Left lung (tissue), 10 donors: ENCODE results near the gene DMRTB1. TPM values are rescaled to one million over a fixed set of nuclear protein-coding genes. Genes with fewer than 3 reads are reported as not detected.

Experiments
- ATAC-seq: fragments of 200-7000 bp; cut with Tn5 transposase; one replicate; pipeline ENCODE4 v1.9.1; 2020; ENCODE audit warnings: moderate library complexity
- DNase-seq, 4 donors: peaks; one replicate each; pipeline ENCODE4 v3.0.0-alpha.2; 2013 to 2020
- H3K27ac ChIP-seq, 2 donors: fragments of 200-600 bp; sonication (generic) in 1 of 2; one replicate each; pipeline versions ENCODE4 v1.5.0 to v1.8.0; 2020 to 2021
- H3K27me3 ChIP-seq, 2 donors: fragments of 200-600 bp; sonication (generic) in 1 of 2; one replicate each; pipeline versions ENCODE4 v1.5.0 to v1.8.0; 2020 to 2021
- H3K36me3 ChIP-seq, 2 donors: fragments of 200-600 bp; sonication (generic) in 1 of 2; one replicate each; pipeline versions ENCODE4 v1.5.0 to v1.8.0; 2020 to 2021
- H3K4me1 ChIP-seq, 2 donors: fragments of 200-600 bp; one replicate each; pipeline ENCODE4 v1.8.0; 2021
- H3K4me3 ChIP-seq, 2 donors: fragments of 200-600 bp; sonication (generic) in 1 of 2; one replicate each; pipeline versions ENCODE4 v1.5.0 to v1.8.0; 2020 to 2021; ENCODE audit warnings: mild to moderate bottlenecking in 1 of 2
- H3K9me3 ChIP-seq, 2 donors: fragments of 200-600 bp; sonication (generic) in 1 of 2; one replicate each; pipeline versions ENCODE4 v1.5.0 to v1.8.0; 2020 to 2021
- CTCF ChIP-seq, 2 donors: fragments of 200-600 bp; sonication (generic) in 1 of 2; IDR thresholded peaks; one replicate each; pipeline versions ENCODE4 v1.5.0 to v1.8.0; 2021; ENCODE audit warnings: antibody characterized with exemption in 2 of 2
- intact Hi-C, 2 donors: fragments of 100-400 bp; cut with DNase I; formaldehyde crosslinking; loops; one replicate each; pipeline versions ENCODE4 v1.11.2 to v1.14.2; 2022
- polyA plus RNA-seq, 6 donors: library from polyadenylated mRNA; unstranded; fragments of 120-200 nt; gene quantifications; one replicate each; pipeline ENCODE4 v1.2.1, GENCODE V29; 2013; ENCODE audit not compliant: insufficient read length in 6 of 6
- total RNA-seq, 2 donors: library from RNA; stranded (reverse); fragmentation: NEBNext Ultra II Directional; extraction: Animal tissue kit (Norgen Biotek cat#: 25700); gene quantifications; one replicate each; pipeline ENCODE4 v1.2.1, GENCODE V29; 2021
- donor health status: DM: no; HTN: yes; CAD: no.
- donor health status: DM: no; HTN: no; CAD: no.

The DMRTB1 gene
- total and polyA plus RNA-seq, 8 donors, result not detected

- Histone ChIP-seq H3K4me3 (no peak overlapping the region), H3K4me1 (no peaks in the 10 kb centered on the region), H3K27me3 (peaks cover 0 to 51% of the 10 kb centered on the region in 2 donors), H3K9me3 (no peaks in the 10 kb centered on the region), H3K27ac (no peak overlapping the region), H3K36me3 (no peaks in the 10 kb centered on the region)
- intact Hi-C loops, result loop anchor here in 1 of 2 donors (10.0 kb wide), 1 partner anchor 112 kb away; no protein-coding TSS in a partner anchor
- ATAC-seq (no peak), DNase-seq (no peak)
- TF ChIP-seq CTCF (IDR thresholded peaks at IDR 0.05), result no peak
These were observed 23.4 kb downstream of the DMRTB1 start for GRCh38 chr1:53482441-53483153.

- ATAC-seq (no peak), DNase-seq (no peak)
- Histone ChIP-seq H3K27me3 (peaks cover 0 to 54% of the 10 kb centered on the region in 2 donors), H3K4me1 (no peaks in the 10 kb centered on the region), H3K27ac (no peak overlapping the region), H3K9me3 (no peaks in the 10 kb centered on the region), H3K36me3 (no peaks in the 10 kb centered on the region), H3K4me3 (no peak overlapping the region)
- no peak for TF ChIP-seq CTCF (IDR thresholded peaks at IDR 0.05)
- intact Hi-C loops, result loop anchor here in 1 of 2 donors (10.0 kb wide), 1 partner anchor 112 kb away; no protein-coding TSS in a partner anchor
These were observed 24.0 kb downstream of the DMRTB1 start for GRCh38 chr1:53483170-53483569.

GRCh38 chr1:53483656-53484055 is 24.5 kb downstream of the DMRTB1 start:
- Histone ChIP-seq H3K9me3 (no peaks in the 10 kb centered on the region), H3K27me3 (peaks cover 0 to 59% of the 10 kb centered on the region in 2 donors), H3K36me3 (no peaks in the 10 kb centered on the region), H3K4me1 (no peaks in the 10 kb centered on the region), H3K27ac (no peak overlapping the region), H3K4me3 (no peak overlapping the region)
- no peak for TF ChIP-seq CTCF (IDR thresholded peaks at IDR 0.05)
- intact Hi-C loops, result loop anchor here in 1 of 2 donors (10.0 kb wide), 1 partner anchor 111 kb away; no protein-coding TSS in a partner anchor
- no peak for DNase-seq
- no peak for ATAC-seq

- ATAC-seq (no peak), DNase-seq (no peak)
- Histone ChIP-seq H3K9me3 (no peaks in the 10 kb centered on the region), H3K36me3 (no peaks in the 10 kb centered on the region), H3K27ac (no peak overlapping the region), H3K27me3 (peaks cover 0 to 65% of the 10 kb centered on the region in 2 donors), H3K4me3 (no peak overlapping the region), H3K4me1 (no peaks in the 10 kb centered on the region)
- intact Hi-C loops, result loop anchor here in 1 of 2 donors (5.0 to 10.0 kb wide), 2 partner anchors 110 to 267 kb away; no protein-coding TSS in a partner anchor
- TF ChIP-seq CTCF (IDR thresholded peaks at IDR 0.05), result no peak
These were observed 25.7 kb downstream of the DMRTB1 start for GRCh38 chr1:53484705-53485477.
